H1 (cell line): ENCODE data around the gene IQCF2. TPM values are rescaled to one million over a fixed set of nuclear protein-coding genes. Genes with fewer than 3 reads are reported as not detected.

ENCODE experiments used
- CTCF ChIA-PET: fragments of 300-600 bp; sonication (Branson Sonifier 250); formaldehyde crosslinking; loops from one replicate; lab custom pipeline; 2021; ENCODE audit not compliant: partially characterized antibody; lab: Charles Lee
- POLR2A ChIA-PET: fragments of 300-600 bp; sonication (Branson Sonifier 250); formaldehyde crosslinking; loops from one replicate; lab custom pipeline; 2021; ENCODE audit warnings: inconsistent platforms; ENCODE audit not compliant: partially characterized antibody; lab: Charles Lee
- DNase-seq, 2 experiments: peaks; one replicate each; pipeline versions ENCODE4 v3.0.0 to v3.0.0-alpha.2; 2010 to 2022; ENCODE audit warnings: low spot score in 2 of 2, low read depth in 1 of 2, mixed read lengths in 1 of 2
- FAIRE-seq: peaks from 2 replicates; lab custom pipeline; 2011; peaks lifted over from hg19 to GRCh38; lab: Jason Lieb, UNC
- H2AFZ ChIP-seq: 2 replicates; pipeline ENCODE4 v1.8.1; 2012; ENCODE audit warnings: low read length, inconsistent platforms
- H2AK5ac ChIP-seq: 2 replicates; pipeline ENCODE4 v1.6.1; 2013; ENCODE audit warnings: low read depth, low read length
- H2BK120ac ChIP-seq: replicated peaks from 2 replicates; pipeline ENCODE3; 2013; ENCODE audit warnings: low read depth, low read length, inconsistent platforms
- H2BK12ac ChIP-seq: 2 replicates; pipeline ENCODE4 v1.6.1; 2013; ENCODE audit warnings: low read depth, low read length
- H2BK15ac ChIP-seq: 2 replicates; pipeline ENCODE4 v1.6.1; 2013; ENCODE audit warnings: low read length
- H2BK20ac ChIP-seq: 2 replicates; pipeline ENCODE4 v1.6.1; 2013; ENCODE audit warnings: low read length
- H2BK5ac ChIP-seq: 2 replicates; pipeline ENCODE4 v1.6.1; 2013; ENCODE audit warnings: low read depth, low read length
- H3K14ac ChIP-seq: 2 replicates; pipeline ENCODE4 v1.6.1; 2013; ENCODE audit warnings: inconsistent platforms; ENCODE audit not compliant: insufficient read length
- H3K18ac ChIP-seq: 2 replicates; pipeline ENCODE4 v1.6.1; 2013; ENCODE audit warnings: low read length; ENCODE audit errors: extremely low read depth
- H3K23ac ChIP-seq: 2 replicates; pipeline ENCODE4 v1.6.1; 2013; ENCODE audit warnings: inconsistent platforms; ENCODE audit not compliant: insufficient read length
- H3K23me2 ChIP-seq: 2 replicates; pipeline ENCODE4 v1.6.1; 2013; ENCODE audit warnings: low read depth, low read length
- H3K27ac ChIP-seq: 2 replicates; pipeline ENCODE4 v1.6.1; 2011; ENCODE audit warnings: low read depth, low read length, inconsistent platforms
- H3K27me3 ChIP-seq, 4 experiments: replicated peaks in 1 of 4; 1 replicate in 1 of 4; 2 replicates in 3 of 4; pipeline versions ENCODE4 v1.6.1 to v1.8.1; 2011 to 2013; ENCODE audit warnings: low read length in 3 of 4, mild to moderate bottlenecking in 3 of 4, inconsistent platforms in 2 of 4, mixed read lengths in 2 of 4, moderate library complexity in 1 of 4; ENCODE audit not compliant: control insufficient read depth in 3 of 4, insufficient read depth in 3 of 4; ENCODE audit errors: extremely low read depth in 1 of 4
- H3K36me3 ChIP-seq, 4 experiments: 2 replicates each; pipeline versions ENCODE4 v1.6.1 to v1.8.1; 2011 to 2013; ENCODE audit warnings: mild to moderate bottlenecking in 4 of 4, low read length in 3 of 4, moderate library complexity in 2 of 4, control low read depth in 1 of 4, inconsistent platforms in 1 of 4; ENCODE audit not compliant: insufficient read depth in 4 of 4, control insufficient read depth in 2 of 4
- H3K4ac ChIP-seq: replicated peaks from 2 replicates; pipeline ENCODE3; 2013; ENCODE audit warnings: low read length, low read depth, mixed read lengths, inconsistent platforms; ENCODE audit not compliant: insufficient read length
- H3K4me1 ChIP-seq, 4 experiments: replicated peaks in 1 of 4; 1 replicate in 1 of 4; 2 replicates in 3 of 4; pipeline versions ENCODE4 v1.6.1 to v1.8.1; 2011 to 2013; ENCODE audit warnings: low read length in 3 of 4, inconsistent platforms in 2 of 4, mixed read lengths in 1 of 4; ENCODE audit not compliant: insufficient read depth in 4 of 4, control insufficient read depth in 3 of 4
- H3K4me2 ChIP-seq, 2 experiments: 2 replicates each; pipeline versions ENCODE4 v1.6.1 to v1.8.1; 2011 to 2013; ENCODE audit warnings: low read depth in 2 of 2, low read length in 2 of 2, control low read depth in 1 of 2, inconsistent platforms in 1 of 2, mild to moderate bottlenecking in 1 of 2; ENCODE audit not compliant: insufficient read depth in 1 of 2
- H3K4me3 ChIP-seq, 4 experiments: fragments of 200-600, 300-600 bp in 1 of 4; sonication (generic), shearing (Covaris generic), sonication (Bioruptor Twin) in 1 of 4; 2 replicates each; pipeline versions ENCODE4 v1.5.1 to v1.8.1; 2011 to 2016; ENCODE audit warnings: low read length in 4 of 4, low read depth in 3 of 4, control low read depth in 2 of 4, inconsistent platforms in 2 of 4, mild to moderate bottlenecking in 2 of 4, mixed read lengths in 1 of 4, moderate library complexity in 1 of 4; ENCODE audit not compliant: insufficient read depth in 2 of 4; ENCODE audit errors: extremely low read depth in 1 of 4
- H3K56ac ChIP-seq: replicated peaks from 2 replicates; pipeline ENCODE3; 2013; ENCODE audit warnings: low read depth, mild to moderate bottlenecking, mixed read lengths, low read length, inconsistent platforms; ENCODE audit not compliant: insufficient read length
- H3K79me1 ChIP-seq: 2 replicates; pipeline ENCODE4 v1.6.1; 2013; ENCODE audit warnings: low read depth, low read length, control low read depth
- H3K79me2 ChIP-seq, 2 experiments: 2 replicates each; pipeline versions ENCODE4 v1.6.1 to v1.8.1; 2012 to 2013; ENCODE audit warnings: low read length in 2 of 2, mild to moderate bottlenecking in 2 of 2, inconsistent platforms in 1 of 2; ENCODE audit not compliant: insufficient read depth in 2 of 2, control insufficient read depth in 1 of 2
- H3K9ac ChIP-seq, 4 experiments: replicated peaks in 1 of 4; 1 replicate in 1 of 4; 2 replicates in 3 of 4; pipeline versions ENCODE4 v1.6.1 to v1.8.1; 2011 to 2013; ENCODE audit warnings: low read depth in 3 of 4, low read length in 3 of 4, control low read depth in 2 of 4, mild to moderate bottlenecking in 2 of 4, moderate library complexity in 2 of 4, inconsistent platforms in 1 of 4; ENCODE audit errors: extremely low read depth in 1 of 4
- H3K9me3 ChIP-seq, 2 experiments: 2 replicates each; pipeline versions ENCODE4 v1.6.1 to v1.8.1; 2012 to 2013; ENCODE audit warnings: mild to moderate bottlenecking in 2 of 2, moderate library complexity in 2 of 2, control low read depth in 1 of 2, inconsistent platforms in 1 of 2, low read depth in 1 of 2, low read length in 1 of 2, mixed read lengths in 1 of 2; ENCODE audit not compliant: insufficient read depth in 2 of 2
- H4K20me1 ChIP-seq, 2 experiments: replicated peaks in 1 of 2; 2 replicates each; pipeline versions ENCODE3 to v1.8.1; 2011 to 2013; ENCODE audit warnings: inconsistent platforms in 2 of 2, low read length in 2 of 2, mild to moderate bottlenecking in 1 of 2; ENCODE audit not compliant: insufficient read depth in 2 of 2, control insufficient read depth in 1 of 2
- H4K5ac ChIP-seq: 2 replicates; pipeline ENCODE4 v1.6.1; 2013; ENCODE audit warnings: low read length, low read depth, mixed read lengths, inconsistent platforms; ENCODE audit not compliant: insufficient read length
- H4K8ac ChIP-seq: 2 replicates; pipeline ENCODE4 v1.8.0; 2013; ENCODE audit warnings: mild to moderate bottlenecking, moderate library complexity, low read length, inconsistent platforms; ENCODE audit not compliant: insufficient read depth; ENCODE audit errors: extremely low read depth
- H4K91ac ChIP-seq: replicated peaks from 2 replicates; pipeline ENCODE3; 2013; ENCODE audit warnings: low read length, mixed read lengths, inconsistent platforms; ENCODE audit not compliant: insufficient read length
- BRCA1 ChIP-seq: IDR thresholded peaks from 2 replicates; pipeline ENCODE4 v1.6.1; 2012; ENCODE audit warnings: low read depth, low read length, improper control_type of control experiment
- CBX5 ChIP-seq: fragments of 300-800, 300-1000 bp; sonication (generic); IDR thresholded peaks from 2 replicates; pipeline ENCODE4 v1.7.1; 2016; ENCODE audit warnings: antibody characterized with exemption, low read length, low read depth
- CEBPB ChIP-seq: IDR thresholded peaks from 2 replicates; pipeline ENCODE4 v1.6.1; 2012; ENCODE audit warnings: low read depth, low read length
- CREB1 ChIP-seq: IDR thresholded peaks from 2 replicates; pipeline ENCODE4 v1.6.1; 2012; ENCODE audit warnings: inconsistent platforms
- EP300 ChIP-seq, 2 experiments: IDR thresholded peaks; 1 replicate in 1 of 2; 2 replicates in 1 of 2; pipeline ENCODE4 v1.6.1; 2011 to 2012; ENCODE audit warnings: low read depth in 2 of 2, low read length in 2 of 2, mild to moderate bottlenecking in 2 of 2, borderline replicate concordance in 1 of 2, inconsistent platforms in 1 of 2, moderate library complexity in 1 of 2
- EZH2 ChIP-seq: fragments of 200-600 bp; sonication (generic); IDR thresholded peaks from 2 replicates; pipeline ENCODE4 v1.7.1; 2012; ENCODE audit warnings: low read depth, mild to moderate bottlenecking, moderate library complexity, low read length, inconsistent platforms; ENCODE audit not compliant: severe bottlenecking
- JUN ChIP-seq: IDR thresholded peaks from 2 replicates; pipeline ENCODE4 v1.6.1; 2011; ENCODE audit warnings: low read depth, mild to moderate bottlenecking, improper control_type of control experiment, low read length
- KDM5A ChIP-seq: fragments of 200-600 bp; IDR thresholded peaks from 2 replicates; pipeline ENCODE4 v1.7.1; 2012; ENCODE audit warnings: mild to moderate bottlenecking, low read length, inconsistent platforms, mixed read lengths
- POLR2A ChIP-seq, 2 experiments: IDR thresholded peaks; 1 replicate in 1 of 2; 2 replicates in 1 of 2; pipeline ENCODE4 v1.6.1; 2011; ENCODE audit warnings: low read depth in 2 of 2, low read length in 2 of 2, mild to moderate bottlenecking in 2 of 2; ENCODE audit errors: control extremely low read depth in 1 of 2
- RBBP5 ChIP-seq: IDR thresholded peaks from 2 replicates; pipeline ENCODE4 v1.7.1; 2012; ENCODE audit warnings: low read depth, mild to moderate bottlenecking, inconsistent platforms, low read length, moderate library complexity, borderline replicate concordance
- SP2 ChIP-seq: IDR thresholded peaks from 2 replicates; pipeline ENCODE4 v1.6.1; 2012; ENCODE audit warnings: mild to moderate bottlenecking, low read length, inconsistent platforms
- TBP ChIP-seq: IDR thresholded peaks from 2 replicates; pipeline ENCODE4 v1.6.1; 2011; ENCODE audit warnings: low read depth, low read length, improper control_type of control experiment
- USF2 ChIP-seq: IDR thresholded peaks from 2 replicates; pipeline ENCODE4 v1.6.1; 2011; ENCODE audit warnings: low read length, improper control_type of control experiment
- YY1 ChIP-seq: IDR thresholded peaks from 2 replicates; pipeline ENCODE4 v1.6.1; 2011; ENCODE audit warnings: low read depth, mild to moderate bottlenecking, low read length
- ZNF274 ChIP-seq: IDR thresholded peaks from 2 replicates; pipeline ENCODE4 v1.7.0; 2012; ENCODE audit warnings: low read length, borderline replicate concordance; ENCODE audit errors: extremely low read depth
- WGBS, 2 experiments: shearing (Covaris generic) in 1 of 2; methylation state at CpG; one replicate each; pipeline versions ENCODE4 v1.1.6 to v1.1.7; 2013 to 2015; ENCODE audit warnings: low lambda C conversion rate in 2 of 2, mixed read lengths in 2 of 2, inconsistent platforms in 1 of 2, low coverage in 1 of 2, missing lambda C conversion rate in 1 of 2; ENCODE audit not compliant: insufficient replicate concordance in 2 of 2, insufficient coverage in 1 of 2, insufficient read length in 1 of 2; ENCODE audit errors: extremely low coverage in 1 of 2, missing lambda C conversion rate in 1 of 2; 5-methylcytosine and 5-hydroxymethylcytosine counted together
- polyA plus RNA-seq, 7 experiments: library from polyadenylated mRNA; depleted of rRNA in 3 of 7; stranded (reverse) in 5 of 7; unstranded in 2 of 7; fragments of >200 nt in 5 of 7; fragments of 200-250 nt in 2 of 7; gene quantifications; 1 replicate in 5 of 7; 2 replicates in 1 of 7; 4 replicates in 1 of 7; pipeline versions ENCODE4 v1.2.1 to v1.2.3, GENCODE V29; 2011 to 2013; ENCODE audit warnings: missing spikeins in 2 of 7, mixed read lengths in 2 of 7
- total RNA-seq: library from RNA; stranded (reverse); fragmentation: NEBNext Ultra II Directional; extraction: Animal tissue kit (Norgen Biotek cat#: 25700); gene quantifications from 2 replicates; pipeline ENCODE4 v1.2.1, GENCODE V29; 2021

IQCF2 gene
- total and polyA plus RNA-seq, 2 of the 8 experiments (the other 6 are each of a cell fraction or from before 2014, with no cell fraction given), result not detected

GRCh38 chr3:51816723-51817122 lies 44.7 kb upstream of the IQCF2 start:
- POLR2A ChIA-PET, result interaction anchor here (0.6 kb wide), 1 partner anchor 175 kb away, joined by 3 read pairs; no protein-coding TSS in a partner anchor
- no peak for FAIRE-seq
- TF ChIP-seq SP2, result no peak
- TF ChIP-seq USF2, result no peak
- no peak for TF ChIP-seq TBP
- TF ChIP-seq JUN, result no peak
- no peak for TF ChIP-seq POLR2A (IDR thresholded peaks at IDR 0.05; ENCODE audit: control extremely low read depth in 1 of 2, low read depth in 2 of 2, low read length in 2 of 2)
- no peak for TF ChIP-seq RBBP5
- no peak for TF ChIP-seq KDM5A
- no peak for TF ChIP-seq CREB1
- TF ChIP-seq EZH2, result no peak
- TF ChIP-seq BRCA1, result no peak
- TF ChIP-seq ZNF274, result no peak
- TF ChIP-seq EP300 (IDR thresholded peaks at IDR 0.05; ENCODE audit: borderline replicate concordance in 1 of 2, low read depth in 2 of 2, low read length in 2 of 2), result no peak
- TF ChIP-seq YY1, result no peak
- TF ChIP-seq CEBPB, result no peak
- no peak for TF ChIP-seq CBX5

More at GRCh38 chr3:51816723-51817122, 44.7 kb upstream of the IQCF2 start:
- no peaks in the 10 kb centered on the region for H3K27me3 ChIP-seq
- no peak overlapping the region for H2BK15ac ChIP-seq
- H2BK120ac ChIP-seq, result no peak overlapping the region
- H4K8ac ChIP-seq, result no peak overlapping the region
- H3K23ac ChIP-seq, result no peak overlapping the region
- no peak overlapping the region for H3K4ac ChIP-seq
- no peaks in the 10 kb centered on the region for H3K4me1 ChIP-seq
- no peak overlapping the region for H3K18ac ChIP-seq
- H3K79me1 ChIP-seq, result no peaks in the 10 kb centered on the region
- H3K9me3 ChIP-seq, result no peaks in the 10 kb centered on the region
- no peak overlapping the region for H2BK5ac ChIP-seq
- DNase-seq, result no peak
- H3K23me2 ChIP-seq, result no peaks in the 10 kb centered on the region
- H2AK5ac ChIP-seq, result no peak overlapping the region
- H3K36me3 ChIP-seq, result no peaks in the 10 kb centered on the region
- H3K9ac ChIP-seq, result no peak overlapping the region
- H3K4me2 ChIP-seq, result no peak overlapping the region
- H3K27ac ChIP-seq, result no peak overlapping the region
- H3K79me2 ChIP-seq, result no peaks in the 10 kb centered on the region
- 87% methylated on average over 2 of the region's 2 CpGs; no CpG with 5 or more reads in 1 of the 2 experiments for WGBS, 2 experiments
- no peak overlapping the region for H2BK12ac ChIP-seq
- no peak overlapping the region for H2BK20ac ChIP-seq
- no peak overlapping the region for H3K14ac ChIP-seq
- H3K4me3 ChIP-seq, result no peak overlapping the region
- no peak overlapping the region for H4K5ac ChIP-seq
- no peak overlapping the region for H4K91ac ChIP-seq
- H2AFZ ChIP-seq, result no peak overlapping the region
- H4K20me1 ChIP-seq, result no peaks in the 10 kb centered on the region
- H3K56ac ChIP-seq, result no peak overlapping the region
- CTCF ChIA-PET, result interaction anchor here (0.7 to 1.2 kb wide), 2 partner anchors 17 to 147 kb away, joined by 3 to 4 read pairs; no protein-coding TSS in a partner anchor
